Adipose tissue (tissue), 3 donors: Measurements from ENCODE around the gene SDR42E2. TPM values are rescaled to one million over a fixed set of nuclear protein-coding genes. Genes with fewer than 3 reads are reported as not detected.
"Not testable (repeated sequence)": the region's sequence is repeated elsewhere in the genome, so short reads cannot be mapped to it uniquely, and the experiment has no call there.

Experiments used
- H3K27ac ChIP-seq: one replicate; pipeline ENCODE4 v1.5.1; 2013; ENCODE audit warnings: low read depth, low read length
- WGBS, 3 donors: extraction: QIAGEN DNeasy Blood & Tissue Kit; methylation state at CpG; one replicate each; pipeline ENCODE4 v1.1.7; 2013; 5-methylcytosine and 5-hydroxymethylcytosine counted together
- polyA plus RNA-seq, 3 donors: library from polyadenylated mRNA; stranded (reverse); fragments of 200-250 nt; gene quantifications; one replicate each; pipeline ENCODE4 v1.2.3, GENCODE V29; 2013
- donor health status: healthy with polysubstance abuse.
- donor health status: Bipolar disorder and iron deficiency.
- donor health status: healthy.

The SDR42E2 gene
- polyA plus RNA-seq = not detected

- WGBS, 3 donors = 6 to 10% (median 9%) methylated on average over 19 to 40 of the region's 40 CpGs
- H3K27ac ChIP-seq = no peak within 1 kb of the TSS
Measured at GRCh38 chr16:22161999-22162655, at the start of gene SDR42E2. TSS of gene SDR42E2 (plus strand) at chr16:22162506. CDS start at chr16:22165583, 3,077 bp downstream.

GRCh38 chr16:22116095-22116700 is 46.1 kb upstream of the SDR42E2 start:
- WGBS, 3 donors = 79 to 85% (median 83%) methylated on average over 2 of the region's 2 CpGs
- no peak overlapping the region for H3K27ac ChIP-seq

- H3K27ac ChIP-seq = no peak overlapping the region
- 58 to 91% (median 82%) methylated on average over 2 of the region's 2 CpGs for WGBS, 3 donors
Measured at GRCh38 chr16:22117609-22118008, 44.7 kb upstream of the SDR42E2 start.

GRCh38 chr16:22120440-22120839 is 41.9 kb upstream of the SDR42E2 start:
- 79 to 84% (median 81%) methylated on average over 3 of the region's 3 CpGs for WGBS, 3 donors
- H3K27ac ChIP-seq = no peak overlapping the region

- no peak overlapping the region for H3K27ac ChIP-seq
Measured at GRCh38 chr16:22122239-22122638, 40.1 kb upstream of the SDR42E2 start.

GRCh38 chr16:22123146-22123545 is 39.2 kb upstream of the SDR42E2 start:
- no peak overlapping the region for H3K27ac ChIP-seq
- WGBS, 3 donors = 36 to 61% (median 39%) methylated on average over 3 of the region's 3 CpGs

GRCh38 chr16:22123759-22124490 is 38.4 kb upstream of the SDR42E2 start:
- WGBS, 3 donors = 93 to 98% (median 93%) methylated on average over 7 of the region's 7 CpGs
- H3K27ac ChIP-seq = no peak overlapping the region

GRCh38 chr16:22124583-22125284 is 37.6 kb upstream of the SDR42E2 start:
- no peak overlapping the region for H3K27ac ChIP-seq
- WGBS, 3 donors = 92 to 95% (median 93%) methylated on average over 6 of the region's 6 CpGs

- no peak overlapping the region for H3K27ac ChIP-seq
- 80 to 84% (median 82%) methylated on average over 15 of the region's 15 CpGs for WGBS, 3 donors
Measured at GRCh38 chr16:22126037-22126558, 36.2 kb upstream of the SDR42E2 start.

GRCh38 chr16:22128537-22128936 is 33.8 kb upstream of the SDR42E2 start:
- WGBS, 3 donors = 68 to 97% (median 91%) methylated on average over 1 of the region's 1 CpG
- H3K27ac ChIP-seq = not testable (repeated sequence)

- H3K27ac ChIP-seq = no peak overlapping the region
Measured at GRCh38 chr16:22130528-22130927, 31.8 kb upstream of the SDR42E2 start.

GRCh38 chr16:22132801-22133200 is 29.5 kb upstream of the SDR42E2 start:
- WGBS, 3 donors = 88 to 90% (median 88%) methylated on average over 10 of the region's 10 CpGs
- H3K27ac ChIP-seq = no peak overlapping the region

GRCh38 chr16:22138482-22138881 is 23.8 kb upstream of the SDR42E2 start:
- WGBS, 3 donors = 72 to 75% (median 74%) methylated on average over 8 of the region's 8 CpGs
- H3K27ac ChIP-seq = no peak overlapping the region

- no peak overlapping the region for H3K27ac ChIP-seq
- 52 to 73% (median 59%) methylated on average over 7 of the region's 7 CpGs for WGBS, 3 donors
Measured at GRCh38 chr16:22139008-22139407, 23.3 kb upstream of the SDR42E2 start.

- 54 to 80% (median 73%) methylated on average over 1 of the region's 1 CpG for WGBS, 3 donors
Measured at GRCh38 chr16:22139732-22140131, 22.6 kb upstream of the SDR42E2 start.

GRCh38 chr16:22141767-22142166 is 20.5 kb upstream of the SDR42E2 start:
- 86 to 100% (median 86%) methylated on average over 1 of the region's 1 CpG for WGBS, 3 donors
- H3K27ac ChIP-seq = no peak overlapping the region

More at GRCh38 chr16:22139732-22140131, 22.6 kb upstream of the SDR42E2 start:
- no peak overlapping the region for H3K27ac ChIP-seq

GRCh38 chr16:22144520-22144919 is 17.8 kb upstream of the SDR42E2 start:
- no peak overlapping the region for H3K27ac ChIP-seq
- WGBS, 3 donors = 87 to 95% (median 87%) methylated on average over 6 of the region's 6 CpGs

GRCh38 chr16:22147853-22148252 is 14.5 kb upstream of the SDR42E2 start:
- 38 to 72% (median 65%) methylated on average over 9 of the region's 9 CpGs for WGBS, 3 donors

More at GRCh38 chr16:22147853-22148252, 14.5 kb upstream of the SDR42E2 start:
- no peak overlapping the region for H3K27ac ChIP-seq
